GM18909 (cell line): ENCODE data around the gene WDR35.
"Not testable (repeated sequence)": the region's sequence is repeated elsewhere in the genome, so short reads cannot be mapped to it uniquely, and the experiment has no call there.

ENCODE experiments used
- ATAC-seq: cut with Tn5 transposase; IDR thresholded peaks from one replicate; pipeline ENCODE4 v1.9.1; 2021; ENCODE audit warnings: mild to moderate bottlenecking; ENCODE audit not compliant: unreplicated experiment, poor library complexity

Gene WDR35

DNA sequence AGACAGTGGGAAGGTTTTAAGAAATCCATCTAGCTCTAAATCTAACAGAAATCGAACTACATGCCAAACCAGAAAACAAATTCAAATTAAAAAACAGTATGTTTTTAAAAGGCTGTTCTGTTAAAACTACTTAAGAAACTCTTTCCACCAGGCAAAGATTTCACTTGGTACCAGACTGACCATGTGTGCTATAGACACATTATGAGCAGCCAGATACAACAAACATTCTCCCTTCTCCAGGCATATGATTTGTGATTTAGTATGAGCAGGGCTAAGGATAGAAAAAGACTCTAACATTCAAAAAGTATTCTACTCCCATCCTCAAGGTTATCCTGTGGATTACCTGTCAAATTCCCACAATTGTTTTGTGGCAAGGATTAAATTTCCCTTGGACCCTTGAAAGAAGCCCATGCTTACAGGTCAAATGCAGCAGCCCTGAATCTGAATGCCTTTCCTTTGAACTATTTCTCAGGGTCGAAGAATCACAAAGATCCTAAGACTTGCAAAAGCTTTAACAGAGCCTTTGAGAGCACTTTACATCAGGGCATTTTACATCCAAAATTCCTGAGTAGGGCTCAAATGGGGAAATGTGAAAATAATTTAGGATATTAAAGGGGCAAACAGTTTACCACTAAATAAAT is 45.6 kb downstream of the WDR35 start:
- no peak for ATAC-seq

DNA sequence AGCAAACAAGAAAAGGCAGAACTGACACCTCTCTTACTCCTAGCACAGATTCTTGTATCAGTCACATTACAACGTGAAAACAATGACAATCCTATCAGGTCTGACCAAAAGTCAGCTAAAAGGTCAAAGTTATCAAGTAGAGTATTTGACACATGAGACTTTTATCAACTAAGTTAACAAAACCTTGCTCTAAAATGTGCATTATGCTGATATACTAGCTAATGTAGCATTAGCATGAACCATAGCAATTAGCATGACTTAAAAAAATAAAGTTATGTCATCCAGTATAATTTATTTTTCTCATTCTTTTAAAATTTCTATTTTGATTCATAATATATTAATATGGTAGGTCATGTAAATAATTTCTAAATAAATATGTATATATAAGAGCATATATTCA is 46.7 kb downstream of the WDR35 start:
- no peak for ATAC-seq

DNA sequence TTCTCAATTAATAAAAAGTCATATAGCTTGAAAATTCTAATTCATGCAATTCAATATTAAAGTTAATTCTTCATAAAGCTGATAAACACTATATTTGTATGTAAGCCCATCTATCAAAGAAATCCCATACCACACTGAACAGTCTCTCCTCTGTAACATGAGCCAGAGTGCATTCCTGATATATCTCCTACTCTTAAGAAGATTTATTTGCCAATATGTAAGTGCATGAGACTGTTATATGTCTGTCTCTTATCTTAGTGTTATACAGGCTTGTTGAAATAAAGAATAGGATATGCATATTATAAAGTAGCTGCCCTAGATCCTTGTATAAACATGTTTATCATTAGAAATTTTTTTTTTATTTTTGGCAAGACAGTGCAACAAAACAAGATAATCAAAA is 47.7 kb downstream of the WDR35 start:
- no peak for ATAC-seq

DNA sequence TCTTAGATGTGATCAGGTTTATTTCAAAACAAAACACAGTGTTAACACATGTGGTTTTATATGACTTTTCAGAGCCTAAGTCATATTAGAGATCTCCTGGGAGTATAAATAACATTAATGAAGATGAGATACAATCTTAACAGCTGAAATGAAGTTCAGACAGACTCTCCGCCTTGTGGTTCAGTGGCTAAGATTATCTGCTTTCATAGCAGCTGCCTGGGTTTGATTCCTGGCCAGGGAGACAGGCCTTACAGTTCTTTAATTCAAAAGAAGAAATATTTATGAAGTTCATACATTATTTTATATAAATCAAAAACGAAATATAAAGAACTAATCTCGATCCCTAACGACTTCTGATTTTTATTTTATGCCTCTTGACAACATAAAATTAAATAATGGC is 52.9 kb downstream of the WDR35 start:
- no peak for ATAC-seq

DNA sequence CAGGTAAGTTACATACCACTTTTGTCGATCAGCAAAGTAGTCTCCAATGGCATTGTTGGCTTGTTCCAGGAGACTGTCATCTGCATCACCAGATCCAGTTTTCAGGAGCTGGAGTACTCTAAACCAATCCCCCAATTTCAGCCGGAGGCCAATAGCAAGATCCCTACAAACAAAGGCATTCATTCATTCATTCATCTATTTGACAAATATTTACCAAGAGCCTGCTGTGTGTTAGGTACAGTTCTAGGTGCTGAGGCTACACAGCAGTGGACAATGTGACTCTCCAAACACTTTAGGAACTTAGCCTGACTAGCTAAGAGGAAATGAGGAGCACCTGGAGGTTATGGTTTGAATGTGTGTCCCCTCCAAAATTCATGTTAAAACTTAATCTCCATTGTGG is 53.7 kb downstream of the WDR35 start:
- no peak for ATAC-seq

DNA sequence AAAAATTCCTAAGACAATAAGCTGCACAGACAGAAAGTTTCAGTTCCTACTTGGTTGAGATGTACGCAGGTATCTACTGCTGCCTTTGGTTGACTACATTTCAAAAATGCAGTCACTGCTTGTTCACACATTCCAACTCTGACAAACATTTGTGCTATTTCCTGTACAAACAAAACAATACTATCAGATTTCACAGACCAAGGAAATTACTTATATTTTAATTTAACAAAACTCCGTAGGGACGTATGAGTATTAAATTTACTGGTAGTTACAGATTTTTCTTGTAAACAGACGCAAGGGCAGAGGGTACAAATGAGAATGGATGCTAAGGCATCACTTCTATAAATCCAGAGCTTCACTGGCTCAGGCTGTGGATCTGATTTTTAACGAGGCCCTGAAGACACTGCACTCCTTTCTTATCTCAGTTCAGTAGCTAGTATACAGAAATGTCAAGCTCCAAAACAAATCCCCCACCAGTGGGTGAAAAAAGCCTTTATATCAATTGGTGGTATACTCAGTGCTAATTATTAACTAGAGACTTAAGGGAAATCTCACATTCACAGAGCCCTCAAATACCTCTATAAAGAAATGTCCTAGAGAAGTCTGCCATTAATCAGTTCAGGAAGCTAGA is 56.4 kb downstream of the WDR35 start:
- ATAC-seq, result peak; percentile 79

DNA sequence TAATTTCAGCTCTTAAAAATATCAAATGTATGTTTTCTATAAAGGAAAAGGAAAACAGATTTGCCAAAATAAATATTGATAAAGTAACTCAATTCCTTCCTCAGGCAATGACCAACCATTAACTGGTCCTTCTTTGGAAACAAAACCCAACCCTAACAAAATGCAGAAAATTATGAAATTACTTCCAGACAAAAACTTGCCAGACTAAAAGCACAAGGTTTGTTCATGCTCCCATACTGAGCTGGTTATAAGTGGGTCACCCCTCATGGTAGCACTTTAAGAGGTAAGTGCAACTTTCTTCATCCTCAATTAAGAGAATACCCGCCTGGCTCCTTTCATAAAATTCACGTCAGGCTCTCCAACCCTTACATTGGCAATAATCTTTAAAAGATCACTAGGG is 57.0 kb downstream of the WDR35 start:
- ATAC-seq, result peak; percentile 30

DNA sequence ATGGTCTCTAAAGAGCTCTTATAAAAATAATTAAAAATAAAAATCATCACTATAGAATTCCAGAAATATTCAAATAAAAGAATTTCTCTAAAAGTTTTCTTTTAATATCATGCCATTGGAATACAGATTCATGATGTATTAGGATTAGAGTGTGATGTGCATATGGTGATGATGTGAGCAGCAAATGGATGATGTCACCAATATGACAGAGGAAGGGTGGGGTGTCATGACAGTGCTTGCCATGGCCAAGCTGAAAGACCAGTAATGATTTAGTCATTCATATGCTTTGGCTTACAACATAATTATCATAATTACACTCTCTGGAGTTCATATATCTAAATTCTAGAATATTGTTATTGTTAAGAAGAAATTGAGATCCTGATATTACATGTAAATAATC is 60.7 kb downstream of the WDR35 start:
- ATAC-seq, result no peak

DNA sequence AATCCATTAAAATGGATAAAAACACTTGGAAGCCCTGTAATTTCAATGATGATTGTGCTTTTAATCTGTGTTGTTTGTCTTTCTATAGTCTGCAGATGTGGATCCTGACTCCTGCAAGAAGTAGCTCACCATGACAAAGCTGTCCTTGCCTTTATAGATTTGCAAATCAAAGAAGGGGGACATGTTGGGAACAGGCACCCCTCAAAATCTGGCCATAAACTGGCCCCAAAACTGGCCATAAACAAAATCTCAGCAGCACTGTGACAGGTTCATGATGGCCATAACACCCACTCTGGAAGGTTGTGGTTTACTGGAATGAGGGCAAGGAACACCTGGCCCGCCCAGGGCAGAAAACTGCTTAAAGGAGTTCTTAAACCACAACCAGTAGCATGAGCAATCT is 62.1 kb downstream of the WDR35 start:
- ATAC-seq, result not testable (repeated sequence)

DNA sequence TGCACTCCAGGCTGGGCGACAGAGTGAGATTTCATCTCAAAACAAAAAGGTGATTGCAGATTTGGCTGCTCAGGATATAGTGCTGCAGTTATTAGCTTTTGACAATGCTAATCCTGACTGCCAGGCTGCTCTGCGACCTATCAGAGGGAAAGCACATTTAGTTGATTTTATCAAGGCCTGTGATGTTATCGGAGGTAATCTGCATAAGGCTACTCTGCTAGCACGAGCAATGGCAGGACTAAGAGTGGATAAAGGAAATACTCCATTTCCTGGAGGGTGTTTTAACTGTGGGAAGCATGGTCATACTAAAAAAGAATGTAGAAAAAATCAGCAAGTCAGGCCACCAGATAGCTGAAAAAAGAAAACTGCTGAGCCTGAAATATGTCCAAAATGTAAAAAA is 65.4 kb downstream of the WDR35 start:
- ATAC-seq, result not testable (repeated sequence)

DNA sequence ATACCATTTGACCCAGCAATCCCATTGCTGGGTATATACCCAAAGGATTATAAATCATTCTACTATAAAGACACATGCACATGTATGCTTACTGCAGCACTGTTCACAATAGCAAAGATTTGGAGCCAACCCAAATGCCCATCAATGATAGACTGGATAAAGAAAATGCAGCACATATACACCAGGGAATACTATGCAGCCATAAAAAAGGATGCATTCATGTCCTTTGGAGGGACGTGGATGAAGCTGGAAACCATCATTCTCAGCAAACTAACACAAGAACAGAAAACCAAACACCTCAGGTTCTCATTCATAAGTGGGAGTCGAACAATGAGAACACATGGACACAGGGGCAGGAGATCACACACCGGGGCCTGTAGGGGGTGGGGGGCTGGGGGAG is 67.7 kb downstream of the WDR35 start:
- not testable (repeated sequence) for ATAC-seq

DNA sequence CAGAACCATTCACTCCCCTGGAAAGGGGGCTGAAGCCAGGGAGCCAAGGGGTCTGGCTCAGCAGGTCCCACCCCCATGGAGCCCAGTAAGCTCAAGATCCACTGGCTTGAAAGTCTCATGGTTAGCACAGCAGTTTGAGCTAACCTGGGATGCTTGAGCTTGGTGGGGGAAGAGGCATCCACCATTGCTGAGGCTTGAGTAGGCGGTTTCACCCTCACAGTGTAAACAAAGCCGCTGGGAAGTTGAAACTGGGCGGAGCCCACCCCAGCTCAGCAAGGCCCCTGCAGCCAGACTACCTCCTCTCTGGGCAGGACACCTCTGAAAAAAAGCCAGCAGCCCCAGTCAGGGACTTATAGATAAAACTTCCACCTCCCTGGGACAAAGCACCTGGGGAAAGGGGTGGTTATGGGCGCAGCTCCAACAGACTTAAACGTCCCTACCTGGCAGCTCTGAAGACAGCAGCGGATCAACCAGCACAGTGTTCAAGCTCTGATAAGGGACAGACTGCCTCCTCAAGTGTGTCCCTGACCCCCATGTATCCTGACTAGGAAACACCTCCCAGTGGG is 73.4 kb downstream of the WDR35 start:
- no peak for ATAC-seq

DNA sequence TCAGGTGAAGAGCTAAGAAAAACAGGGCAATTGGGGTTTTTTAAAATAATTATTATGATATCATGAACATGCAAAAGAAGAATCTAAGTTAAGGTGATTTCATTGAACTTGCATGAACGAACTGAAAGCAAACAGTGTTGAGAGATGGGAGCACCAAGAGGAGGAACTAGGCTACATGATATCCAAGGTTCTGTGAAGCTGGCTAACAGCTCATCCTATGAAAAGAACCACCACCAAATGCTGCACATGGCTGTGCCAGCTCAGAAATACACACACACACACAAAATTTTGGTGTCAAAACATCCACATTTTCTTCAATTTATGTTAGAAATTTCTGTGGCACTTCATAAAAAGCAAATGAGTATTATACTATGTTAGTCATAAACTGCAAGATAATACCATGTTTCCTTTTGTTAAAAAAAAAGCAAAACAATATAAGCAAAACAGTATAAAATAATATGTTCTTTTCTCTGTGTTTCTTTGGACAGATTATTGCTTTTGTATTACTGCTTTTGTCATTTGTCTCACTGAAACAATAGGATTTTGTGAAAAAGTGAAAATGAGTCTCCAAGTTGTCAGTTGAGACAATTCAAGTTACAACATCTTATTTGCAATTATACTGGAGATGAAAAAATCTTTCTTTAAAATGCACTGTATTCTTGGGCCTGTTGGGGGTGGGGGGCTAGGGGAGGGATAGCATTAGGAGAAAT is 75.5 kb downstream of the WDR35 start:
- ATAC-seq, result no peak

DNA sequence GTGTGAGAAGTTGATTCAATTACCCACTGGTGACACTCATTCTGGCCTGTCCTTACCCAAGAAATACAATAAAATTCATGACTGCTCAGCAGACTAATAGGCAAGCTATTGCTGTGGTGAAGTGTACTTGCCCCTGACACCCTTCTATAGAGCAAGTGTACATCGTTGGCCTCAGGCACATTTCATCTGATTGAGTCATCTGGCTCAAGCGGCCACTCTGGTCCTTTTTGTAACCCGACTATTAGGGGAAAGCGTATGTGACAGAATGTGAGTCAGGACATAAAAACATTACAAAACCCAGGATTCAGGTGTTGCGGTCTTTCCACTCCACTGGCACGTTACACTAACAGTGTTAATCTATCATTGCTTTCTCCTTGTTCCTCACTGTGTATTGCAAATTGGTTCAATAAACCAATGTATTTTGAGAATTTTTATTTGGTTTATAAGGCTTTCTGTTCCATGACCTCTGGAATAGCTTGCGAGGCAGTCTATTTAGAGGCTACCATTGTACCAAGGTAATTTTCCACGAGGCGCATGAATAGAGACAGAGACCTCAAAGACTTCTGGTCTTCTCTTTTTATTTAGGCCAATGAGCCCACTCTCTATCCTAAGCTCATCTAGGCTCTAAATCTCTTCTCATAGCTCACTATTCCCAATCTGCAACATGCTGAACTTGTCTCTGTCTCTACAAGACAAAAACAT is 77.9 kb downstream of the WDR35 start:
- ATAC-seq, result no peak

DNA sequence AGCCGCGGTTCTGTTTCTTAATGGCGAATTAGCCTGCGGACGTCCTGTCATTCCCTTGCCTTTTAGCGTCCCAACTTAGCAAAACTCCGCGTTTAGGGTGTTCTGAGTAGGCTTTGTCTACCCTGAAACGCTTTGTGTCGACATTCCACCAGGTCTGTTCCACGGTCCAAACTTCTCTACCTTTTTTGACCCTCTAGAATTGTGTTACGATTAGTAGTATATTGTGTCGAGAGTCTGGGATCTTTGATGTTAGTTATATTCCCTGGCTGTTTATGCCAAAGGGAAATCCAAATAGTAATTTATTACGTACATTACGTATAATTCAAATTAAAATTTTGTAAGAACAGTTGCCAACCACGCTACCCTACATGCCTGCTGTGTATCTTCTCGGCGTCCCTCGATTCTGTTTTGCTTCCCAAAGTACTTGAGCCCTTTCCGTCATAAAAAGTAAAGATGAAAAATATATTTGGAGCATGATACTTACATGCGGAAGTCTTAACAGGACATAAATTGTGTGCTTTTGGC is 87.6 kb downstream of the WDR35 start:
- no peak for ATAC-seq

DNA sequence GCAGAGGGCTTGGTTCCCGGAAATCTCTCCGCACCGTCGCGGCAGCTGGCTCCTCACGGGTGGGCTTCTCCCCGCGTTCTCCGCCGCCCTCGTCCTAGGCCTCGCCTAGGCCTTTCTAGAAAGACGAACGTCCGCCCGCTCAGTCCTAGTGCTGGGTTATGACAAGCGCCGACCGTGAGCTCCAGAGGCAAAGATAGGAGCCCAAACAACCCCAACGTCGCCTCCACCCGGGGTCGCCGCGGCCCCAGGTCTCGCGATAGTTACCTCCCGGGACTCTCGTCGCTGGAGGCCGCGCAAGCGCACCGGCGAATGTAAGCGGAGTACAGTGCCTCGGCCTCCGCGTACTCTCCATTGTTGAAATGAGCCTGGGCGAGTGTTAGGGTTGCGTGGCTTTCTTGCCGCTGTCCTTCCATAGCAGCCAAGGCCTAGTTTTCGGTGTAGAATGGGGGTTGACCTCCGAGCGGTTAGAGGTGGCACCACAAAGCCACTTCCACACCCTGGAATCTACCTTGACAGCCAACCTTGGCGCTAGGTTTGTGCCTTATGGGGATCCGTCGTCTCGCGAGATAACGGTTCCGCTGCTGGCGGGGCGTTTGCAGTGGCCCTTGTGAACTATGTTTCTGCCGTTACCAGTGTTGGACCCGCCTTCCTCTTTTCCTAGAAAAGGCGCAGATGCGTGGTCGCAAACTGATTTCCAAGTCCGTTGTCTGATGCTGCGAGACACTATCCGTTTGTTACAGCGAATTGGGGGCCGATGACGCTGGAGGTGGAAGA is 88.3 kb downstream of the WDR35 start, which contains the start of gene TTC32:
Gene TTC32, minus strand, starts transcription at position 542 of the 774 bp plus-strand sequence. Its CDS starts 129 bp downstream, at position 413.
- peak; percentile 90 for ATAC-seq

DNA sequence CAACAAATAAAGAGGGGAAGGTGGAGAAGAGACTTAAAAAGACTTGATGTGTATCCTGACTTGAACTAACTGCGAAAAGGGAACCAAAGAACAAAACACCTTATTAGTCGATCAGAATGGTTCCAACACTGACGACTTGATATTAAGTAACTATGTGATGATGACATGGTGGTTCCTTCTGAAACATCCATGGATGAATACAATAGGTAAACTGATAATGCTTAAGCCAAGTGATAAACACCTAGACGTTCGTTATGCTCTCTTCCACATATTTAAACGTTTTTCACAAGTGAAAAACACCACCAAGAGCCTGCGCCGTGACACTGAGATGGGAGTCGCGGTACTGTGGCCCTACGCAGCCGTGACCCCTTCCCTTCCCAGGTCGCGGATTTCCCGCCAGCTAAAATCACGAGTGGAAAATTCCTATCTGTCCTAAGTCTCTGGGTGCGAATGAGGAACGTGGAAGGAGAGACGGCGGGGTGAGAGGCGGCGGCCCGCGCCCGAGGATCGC is 88.9 kb downstream of the WDR35 start:
- peak; percentile 4 for ATAC-seq

DNA sequence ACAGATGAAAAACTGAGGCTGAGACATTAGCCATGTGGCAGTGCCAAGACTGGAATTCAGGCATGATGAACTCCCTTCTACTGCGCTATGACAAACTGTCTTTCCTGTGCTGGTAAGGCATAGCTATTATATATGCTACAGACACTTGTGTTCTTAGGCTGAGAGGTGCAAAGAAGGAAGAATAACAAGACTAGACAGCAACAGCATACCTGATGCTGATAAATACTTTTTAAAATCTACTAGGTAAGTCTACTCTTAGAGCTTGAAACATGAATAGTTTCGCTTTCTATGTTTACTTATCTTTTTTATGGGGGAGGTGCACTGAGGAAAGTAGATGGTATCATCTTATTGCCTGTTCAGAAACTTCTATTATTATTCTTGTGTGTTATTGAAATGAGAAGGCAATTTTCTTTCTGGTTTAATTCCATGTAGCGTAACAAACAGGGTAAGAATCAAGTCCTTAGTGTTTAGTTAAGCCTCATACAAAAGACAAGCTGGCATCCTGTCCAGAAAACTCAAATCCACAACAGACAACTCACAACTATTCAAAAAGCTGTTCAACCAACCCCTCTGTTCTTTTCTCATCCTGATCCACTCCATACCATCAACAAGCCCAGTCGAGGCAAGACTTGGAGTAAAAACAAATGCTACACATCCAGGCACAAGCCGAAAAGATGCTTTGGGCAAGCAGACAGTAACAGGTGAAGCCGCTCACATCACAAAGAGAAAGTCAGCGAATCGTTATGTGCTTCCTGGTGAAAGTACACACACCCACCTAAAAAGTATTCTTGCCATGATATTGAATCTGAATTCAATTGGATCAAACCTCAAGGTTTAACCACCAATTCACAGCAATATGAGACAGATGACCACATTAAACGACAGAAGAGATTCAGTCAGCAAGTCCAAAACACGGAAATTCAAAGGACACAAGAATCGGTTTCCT is 89.6 kb downstream of the WDR35 start:
- ATAC-seq, result no peak
